ENCODE results near the gene INPP5A. TPM values are rescaled to one million over a fixed set of nuclear protein-coding genes. Genes with fewer than 3 reads are reported as not detected.

Gene INPP5A
- total and polyA plus RNA-seq, 10 of the 15 experiments (the other 5 are each of a cell fraction or from before 2014, with no cell fraction given): 0.52 to 15.0 (median 6.3) TPM

GRCh38 chr10:132701846-132702190 is 164.2 kb downstream of the INPP5A start (continued):
- TF ChIP-seq REST (IDR thresholded peaks at IDR 0.05; ENCODE audit: low read depth, low read length): no peak

DNA sequence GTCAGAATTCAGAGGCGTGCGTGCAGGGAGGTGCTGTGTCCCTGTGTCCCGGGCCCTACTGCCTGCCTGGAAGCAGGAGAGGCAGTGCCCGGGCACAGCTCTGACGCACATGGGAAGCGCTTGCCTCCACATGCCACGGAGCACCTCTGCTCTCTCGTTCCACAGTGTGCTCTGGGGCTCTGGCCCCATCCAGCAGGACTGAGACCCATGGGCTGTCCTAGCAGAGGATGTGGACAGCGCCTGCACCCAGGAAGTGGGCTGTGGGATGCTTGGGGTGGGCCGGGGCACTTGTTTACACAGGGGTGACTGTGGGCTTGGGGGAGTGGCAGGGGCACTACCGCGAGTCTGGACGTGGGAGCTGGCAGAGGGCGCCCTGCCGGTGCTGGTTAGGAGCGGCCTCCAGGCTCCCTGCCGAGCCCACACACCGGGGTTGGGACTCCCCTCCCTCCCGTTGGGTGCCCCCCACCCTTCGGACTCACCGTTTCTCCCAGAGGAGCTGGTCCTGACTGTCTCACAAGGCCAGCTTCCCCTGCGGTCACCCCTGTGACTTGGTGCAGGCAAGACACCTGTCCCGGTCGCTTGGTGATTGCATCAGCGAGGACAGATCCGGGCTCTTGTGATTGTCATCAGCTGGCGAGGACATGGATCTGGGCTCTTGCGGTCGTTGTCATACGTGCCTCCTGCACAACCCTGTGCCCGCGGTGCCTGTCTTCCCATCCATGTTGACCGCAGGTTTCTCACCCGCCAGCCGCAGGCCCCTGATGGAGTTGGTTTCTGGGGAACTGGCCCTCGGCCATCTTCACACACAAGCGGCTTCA is 165.2 kb downstream of the INPP5A start:
- intact Hi-C loops (cut with micrococcal nuclease; ENCODE audit: unreplicated experiment) (no loop called here), in situ Hi-C loops (cut with MboI) (no loop called here)
- ChIA-PET RAD21 (ENCODE audit: unreplicated experiment) (no interaction called here), SMC1A (ENCODE audit: uncharacterized antibody, unreplicated experiment) (no interaction called here), POLR2A (no interaction called here), CTCF (no interaction called here)
- H3K9ac ChIP-seq (ENCODE audit: control insufficient read depth, insufficient read depth, low read length): no peak overlapping the region
- no peaks in the 10 kb centered on the region for H4K20me1 ChIP-seq (ENCODE audit: control insufficient read depth, insufficient read depth)
- no peak overlapping the region for H3K27ac ChIP-seq (ENCODE audit: control insufficient read depth, insufficient read depth)
- TF ChIP-seq IRF4 (IDR thresholded peaks at IDR 0.05; ENCODE audit: low read depth, low read length): no peak
- no peak for TF ChIP-seq MTA3 (IDR thresholded peaks at IDR 0.05; ENCODE audit: borderline replicate concordance, low read length)
- no peak for TF ChIP-seq CREB1 (IDR thresholded peaks at IDR 0.05; ENCODE audit: low read depth)
- no peak for TF ChIP-seq TCF3 (IDR thresholded peaks at IDR 0.05; ENCODE audit: borderline replicate concordance, insufficient read depth, low read depth, low read length)
- FAIRE-seq (no peak), DNase-seq (ENCODE audit: low read depth, low spot score) (no peak), ATAC-seq (no peak)
- H2AFZ ChIP-seq (ENCODE audit: control insufficient read depth, low read depth, low read length): no peak overlapping the region
- no peaks in the 10 kb centered on the region for H3K27me3 ChIP-seq (replicated peaks in 1 of 2; ENCODE audit: control insufficient read depth in 2 of 2, insufficient read depth in 2 of 2, low read length in 1 of 2)
- no peaks in the 10 kb centered on the region for H3K79me2 ChIP-seq (ENCODE audit: control insufficient read depth, insufficient read depth, low read length)
- WGBS (ENCODE audit: insufficient coverage, insufficient replicate concordance, low lambda C conversion rate, missing lambda C conversion rate): 85% methylated on average over 24 of the region's 37 CpGs
- no TSS peak for BruUV-seq (replicated peaks)
- no peak overlapping the region for H3K4me3 ChIP-seq
- H3K9me3 ChIP-seq (replicated peaks; ENCODE audit: control insufficient read depth, insufficient read depth, low read length): peaks cover 8% of the 10 kb centered on the region; the same call in 1 of the 3 replicates
- no peaks in the 10 kb centered on the region for H3K4me1 ChIP-seq (ENCODE audit: control insufficient read depth, insufficient read depth, low read length)
- H3K36me3 ChIP-seq (ENCODE audit: control insufficient read depth in 2 of 2, insufficient read depth in 2 of 2, low read length in 1 of 2): peaks cover 0 to 2% of the 10 kb centered on the region in 2 experiments; a peak in 2 of 4 replicates
- H3K4me2 ChIP-seq (ENCODE audit: control insufficient read depth, insufficient read depth): no peak overlapping the region

Measured in GM12878 (cell line).